IgD-negative memory B cell (primary cell): ENCODE data around the gene CDKN2C. TPM values are rescaled to one million over a fixed set of nuclear protein-coding genes. Genes with fewer than 3 reads are reported as not detected.
"Not testable (repeated sequence)": the region's sequence is repeated elsewhere in the genome, so short reads cannot be mapped to it uniquely, and the experiment has no call there.

Experiments used
- H3K27ac Mint-ChIP-seq, 3 donors: one replicate each; pipeline ENCODE4 v1.8.0; 2020 to 2022; ENCODE audit warnings: mild to moderate bottlenecking in 3 of 3, mixed read lengths in 3 of 3, moderate library complexity in 1 of 3
- H3K27me3 Mint-ChIP-seq: one replicate; pipeline ENCODE4 v1.8.0; 2021; ENCODE audit warnings: mixed read lengths
- H3K36me3 Mint-ChIP-seq: one replicate; pipeline ENCODE4 v1.8.0; 2020; ENCODE audit warnings: mild to moderate bottlenecking, mixed read lengths
- H3K4me1 Mint-ChIP-seq, 3 donors: one replicate each; pipeline ENCODE4 v1.8.0; 2020 to 2022; ENCODE audit warnings: mixed read lengths in 3 of 3, mild to moderate bottlenecking in 1 of 3
- H3K4me3 Mint-ChIP-seq, 4 donors: one replicate each; pipeline ENCODE4 v1.8.0; 2020 to 2022; ENCODE audit warnings: mild to moderate bottlenecking in 4 of 4, mixed read lengths in 4 of 4, moderate library complexity in 3 of 4
- H3K9me3 Mint-ChIP-seq, 3 donors: one replicate each; pipeline ENCODE4 v1.8.0; 2020 to 2021; ENCODE audit warnings: mixed read lengths in 3 of 3, mild to moderate bottlenecking in 1 of 3
- polyA plus RNA-seq: library from polyadenylated mRNA; unstranded; fragments of 300-500 nt; fragmentation: Illumina TruSeq; gene quantifications from one replicate; pipeline ENCODE4 v1.2.3, GENCODE V29; 2021

Gene CDKN2C
- polyA plus RNA-seq, 1 donor from 2014 or later: 6.0 TPM

DNA sequence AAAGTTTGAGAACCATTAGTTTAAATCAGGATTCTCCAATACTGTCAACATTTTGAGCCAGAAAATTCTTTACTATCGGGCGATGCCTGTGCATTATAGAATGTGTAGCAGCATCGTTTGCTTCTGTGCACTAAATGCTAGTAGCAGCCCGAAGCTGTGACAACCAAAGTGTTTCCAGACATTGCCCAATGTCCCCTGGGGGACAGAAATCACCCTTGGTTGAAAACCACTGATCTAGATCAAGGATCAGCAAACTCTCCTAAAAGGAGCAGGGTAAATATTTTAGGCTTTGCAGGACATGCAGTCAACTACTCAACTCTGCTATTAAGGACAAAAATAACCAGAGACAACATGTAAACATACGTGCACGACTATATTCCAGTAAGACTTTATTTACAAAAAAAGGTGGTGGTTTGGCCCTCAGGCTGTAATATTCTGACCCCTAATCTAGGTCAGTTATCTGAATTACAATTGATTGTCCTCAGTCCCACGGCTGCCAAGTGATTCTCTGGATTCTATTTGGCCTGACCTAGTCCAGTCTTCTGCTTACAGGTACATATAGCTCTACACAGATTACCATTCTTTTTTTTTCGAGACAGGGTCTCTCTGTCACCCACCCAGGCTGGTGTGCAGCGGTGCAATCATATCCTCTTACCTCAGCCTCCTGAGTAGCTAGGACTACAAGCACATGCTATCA is 20.6 kb upstream of the CDKN2C start:
- Mint-ChIP-seq H3K27me3 (no peaks in the 10 kb centered on the region), H3K4me3 (no peak overlapping the region), H3K27ac (no peak overlapping the region), H3K36me3 (peaks cover 3% of the 10 kb centered on the region), H3K4me1 (peaks cover 14 to 30% (median 18%) of the 10 kb centered on the region in 3 donors), H3K9me3 (no peaks in the 10 kb centered on the region)

DNA sequence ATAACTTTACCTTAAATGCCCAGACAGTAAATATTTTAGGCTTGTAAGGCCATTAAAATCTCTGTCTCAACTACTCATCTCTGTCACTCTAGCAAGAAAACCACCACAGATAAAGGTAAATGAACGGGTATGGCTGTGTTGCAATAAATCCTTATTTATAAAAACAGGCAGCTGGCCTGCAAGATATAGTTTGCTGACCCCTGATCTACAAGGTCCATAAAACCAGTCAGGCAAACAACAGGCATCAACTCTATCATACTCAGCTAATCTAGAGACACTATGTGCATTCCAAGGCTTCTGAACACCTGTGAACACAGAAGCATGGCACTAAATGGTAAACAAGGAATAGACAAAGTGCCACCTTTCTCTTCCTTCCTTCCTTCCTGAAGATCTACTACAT is 19.6 kb upstream of the CDKN2C start:
- H3K4me1 Mint-ChIP-seq: peaks cover 15 to 23% (median 18%) of the 10 kb centered on the region in 3 donors
- H3K27me3 Mint-ChIP-seq: no peaks in the 10 kb centered on the region
- H3K27ac Mint-ChIP-seq: no peak overlapping the region
- no peaks in the 10 kb centered on the region for H3K9me3 Mint-ChIP-seq
- H3K36me3 Mint-ChIP-seq: peaks cover 3% of the 10 kb centered on the region
- H3K4me3 Mint-ChIP-seq: no peak overlapping the region

DNA sequence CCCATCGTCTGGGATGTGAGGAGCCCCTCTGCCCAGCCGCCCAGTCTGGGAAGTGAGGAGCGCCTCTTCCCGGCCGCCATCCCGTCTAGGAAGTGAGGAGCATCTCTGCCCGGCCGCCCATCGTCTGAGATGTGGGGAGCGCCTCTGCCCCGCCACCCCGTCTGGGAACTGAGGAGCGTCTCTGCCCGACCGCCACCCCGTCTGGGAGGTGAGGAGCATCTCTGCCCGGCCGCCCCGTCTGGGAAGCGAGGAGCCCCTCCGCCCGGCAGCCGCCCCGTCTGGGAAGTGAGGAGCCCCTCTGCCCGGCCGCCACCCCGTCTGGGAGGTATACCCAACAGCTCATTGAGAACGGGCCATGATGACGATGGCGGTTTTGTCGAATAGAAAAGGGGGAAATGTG is 17.5 kb upstream of the CDKN2C start:
- H3K27me3 Mint-ChIP-seq, H3K27ac Mint-ChIP-seq, H3K36me3 Mint-ChIP-seq, H3K9me3 Mint-ChIP-seq, H3K4me3 Mint-ChIP-seq: not testable (repeated sequence)
- peaks cover 17 to 20% (median 18%) of the 10 kb centered on the region in 3 donors for H3K4me1 Mint-ChIP-seq

DNA sequence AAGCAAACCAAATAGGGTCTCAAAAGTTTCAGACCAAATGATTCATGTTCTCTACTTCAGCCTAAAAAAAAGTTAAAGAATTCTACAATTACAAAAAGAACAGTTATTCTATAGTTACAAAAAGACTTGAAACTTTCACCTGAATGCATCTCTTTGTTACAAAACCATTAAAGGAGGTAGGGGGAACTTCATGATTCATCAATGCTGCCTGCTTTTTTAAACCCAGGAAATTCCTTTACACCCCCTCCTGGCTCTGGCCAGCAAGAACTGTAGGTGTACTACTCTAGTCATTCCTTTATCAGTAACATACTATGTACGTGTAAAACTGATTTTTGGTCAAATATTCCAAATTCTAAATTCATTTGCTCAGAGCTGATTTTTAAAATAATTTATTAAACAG is 14.9 kb upstream of the CDKN2C start:
- Mint-ChIP-seq H3K27ac (no peak overlapping the region), H3K9me3 (no peaks in the 10 kb centered on the region), H3K4me1 (peaks cover 19 to 24% (median 24%) of the 10 kb centered on the region in 3 donors), H3K4me3 (peak overlapping the region in 2 of 4 donors; percentile 64 to 65), H3K36me3 (no peaks in the 10 kb centered on the region), H3K27me3 (no peaks in the 10 kb centered on the region)

DNA sequence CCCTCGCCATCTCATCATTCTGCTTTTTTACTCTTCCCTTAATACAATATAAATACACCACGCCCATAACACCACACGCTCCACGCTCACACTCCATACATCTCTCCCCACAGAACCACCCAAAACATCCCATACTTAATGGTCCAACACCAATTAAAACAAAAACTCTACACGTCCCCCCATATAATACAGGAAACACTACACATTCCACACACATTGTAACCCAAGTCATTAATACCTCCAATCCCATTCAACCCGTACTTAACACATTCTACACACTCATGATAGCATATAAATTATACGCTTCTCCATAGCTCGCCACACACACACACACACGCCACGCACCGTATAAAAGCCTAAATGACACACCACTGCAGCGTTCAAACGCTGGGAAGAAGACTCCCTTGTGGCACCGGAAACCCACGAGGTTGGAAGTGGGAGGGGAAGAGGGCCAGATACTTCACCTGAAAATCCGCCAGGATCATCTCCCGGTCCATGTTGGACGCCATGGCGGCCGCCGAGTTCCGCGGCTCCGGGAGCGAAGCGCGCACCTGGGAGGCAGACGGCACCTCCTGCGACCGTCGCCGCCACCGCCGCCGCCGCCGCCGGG is 10.6 kb upstream of the CDKN2C start:
- Mint-ChIP-seq H3K4me1 (peaks cover 17 to 25% (median 20%) of the 10 kb centered on the region in 3 donors), H3K27me3 (no peaks in the 10 kb centered on the region), H3K9me3 (no peaks in the 10 kb centered on the region), H3K27ac (peak overlapping the region; percentile 63 to 91 (median 64)), H3K36me3 (no peaks in the 10 kb centered on the region), H3K4me3 (peak overlapping the region; percentile 88 to 96 (median 92))

DNA sequence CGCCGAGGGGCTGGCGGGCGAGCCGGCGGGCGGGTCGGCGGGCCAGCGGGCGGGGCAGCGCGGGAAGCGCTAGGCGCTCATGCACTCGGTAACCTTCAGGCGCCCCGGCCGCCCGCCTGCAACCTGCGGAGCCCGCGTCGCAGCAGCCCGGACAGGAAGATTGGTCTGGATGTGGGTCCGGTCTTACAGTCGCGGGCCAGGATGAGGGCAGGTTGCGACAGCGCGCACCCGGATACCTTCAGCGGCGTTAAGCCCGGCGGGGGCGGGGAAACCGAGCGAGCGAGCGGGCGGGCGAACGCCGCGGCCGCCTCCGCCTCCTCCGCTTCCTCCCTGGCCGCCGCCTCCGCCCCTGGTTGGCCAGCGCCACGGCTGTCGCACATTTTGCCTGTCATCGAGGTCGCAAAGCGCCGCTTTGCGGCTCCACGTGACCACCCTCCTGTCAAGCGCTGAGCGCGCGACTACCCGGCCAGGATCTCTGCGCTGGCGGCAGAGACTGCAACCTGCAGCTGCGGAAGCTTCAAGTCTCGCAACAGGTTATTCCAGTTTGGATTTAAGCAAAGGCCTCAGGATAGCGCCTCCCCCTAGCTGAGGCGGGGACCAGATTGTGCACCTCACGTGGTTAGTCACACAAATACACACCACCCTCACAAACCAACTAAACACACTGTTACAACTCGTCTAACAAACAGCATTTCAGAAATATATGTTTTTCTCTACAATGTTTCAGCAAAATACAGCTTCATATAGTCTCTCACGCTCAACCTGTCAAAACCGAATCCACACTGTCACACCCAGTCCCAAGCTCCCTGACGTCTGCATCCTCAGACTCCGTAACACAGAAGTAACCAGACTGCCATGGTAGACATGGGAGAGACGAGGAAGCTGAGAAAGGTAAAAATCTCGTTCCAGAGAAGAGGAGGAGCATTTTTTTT is 9.9 kb upstream of the CDKN2C start, which contains the start of gene FAF1:
TSS of gene FAF1 (minus strand) at position 355 of the 932 bp plus-strand sequence. CDS start 456 bp downstream, outside the sequence.
- peak within 1 kb of the TSS; percentile 88 to 96 (median 92) for H3K4me3 Mint-ChIP-seq
- H3K9me3 Mint-ChIP-seq: no peaks in the 10 kb centered on the region
- H3K4me1 Mint-ChIP-seq: peaks cover 17 to 25% (median 20%) of the 10 kb centered on the region in 3 donors
- peak within 1 kb of the TSS; percentile 63 to 98 (median 90) for H3K27ac Mint-ChIP-seq
- H3K36me3 Mint-ChIP-seq: no peaks in the 10 kb centered on the region
- no peaks in the 10 kb centered on the region for H3K27me3 Mint-ChIP-seq

DNA sequence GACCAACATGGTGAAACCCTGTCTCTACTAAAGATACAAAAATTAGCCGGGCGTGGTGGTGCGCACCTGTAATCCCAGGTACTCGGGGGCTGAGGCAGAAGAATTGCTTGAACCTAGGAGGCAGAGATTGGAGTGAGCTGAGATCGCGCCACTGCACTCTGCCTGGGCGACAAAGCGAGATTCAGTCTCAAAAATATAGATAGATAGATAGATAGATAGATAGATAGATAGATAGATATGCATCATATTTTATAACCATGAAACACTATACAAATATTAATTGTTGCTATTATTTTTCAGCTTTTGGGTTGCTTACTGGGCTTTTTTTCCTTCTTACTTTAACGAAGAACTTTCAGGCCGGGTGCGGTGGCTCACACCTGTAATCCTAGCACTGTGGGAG is 5.2 kb upstream of the CDKN2C start:
- H3K4me3 Mint-ChIP-seq: peak overlapping the region in 1 of 4 donors; percentile 27
- H3K27me3 Mint-ChIP-seq: peaks cover 3% of the 10 kb centered on the region
- peaks cover 8 to 14% (median 9%) of the 10 kb centered on the region in 3 donors for H3K4me1 Mint-ChIP-seq
- H3K27ac Mint-ChIP-seq: peak overlapping the region in 1 of 3 donors; percentile 39
- H3K36me3 Mint-ChIP-seq: no peaks in the 10 kb centered on the region
- H3K9me3 Mint-ChIP-seq: no peaks in the 10 kb centered on the region

DNA sequence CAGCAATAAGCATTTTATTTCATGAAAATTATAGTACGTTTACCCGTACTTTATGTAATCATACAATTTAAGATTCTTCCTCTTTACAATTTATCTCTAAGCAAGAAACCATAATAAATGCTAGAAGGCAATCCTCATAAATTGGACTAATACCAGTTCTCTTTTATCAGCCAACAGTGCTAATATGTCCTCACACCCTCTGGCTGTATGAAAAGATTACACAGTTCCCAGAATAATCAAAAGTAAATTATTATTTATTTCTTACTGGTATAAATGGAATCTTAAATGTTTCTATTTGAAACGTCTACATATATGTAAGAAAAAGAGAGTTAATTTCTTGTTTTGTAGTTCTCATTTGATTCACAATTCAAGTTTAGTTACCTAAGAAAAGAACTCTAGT is 3.1 kb upstream of the CDKN2C start:
- H3K4me1 Mint-ChIP-seq: peaks cover 5 to 12% (median 10%) of the 10 kb centered on the region in 3 donors
- no peaks in the 10 kb centered on the region for H3K36me3 Mint-ChIP-seq
- peak overlapping the region; percentile 82 to 96 (median 88) for H3K27ac Mint-ChIP-seq
- peak overlapping the region in 2 of 4 donors; percentile 89 to 95 for H3K4me3 Mint-ChIP-seq
- peaks cover 11% of the 10 kb centered on the region for H3K27me3 Mint-ChIP-seq
- H3K9me3 Mint-ChIP-seq: no peaks in the 10 kb centered on the region

DNA sequence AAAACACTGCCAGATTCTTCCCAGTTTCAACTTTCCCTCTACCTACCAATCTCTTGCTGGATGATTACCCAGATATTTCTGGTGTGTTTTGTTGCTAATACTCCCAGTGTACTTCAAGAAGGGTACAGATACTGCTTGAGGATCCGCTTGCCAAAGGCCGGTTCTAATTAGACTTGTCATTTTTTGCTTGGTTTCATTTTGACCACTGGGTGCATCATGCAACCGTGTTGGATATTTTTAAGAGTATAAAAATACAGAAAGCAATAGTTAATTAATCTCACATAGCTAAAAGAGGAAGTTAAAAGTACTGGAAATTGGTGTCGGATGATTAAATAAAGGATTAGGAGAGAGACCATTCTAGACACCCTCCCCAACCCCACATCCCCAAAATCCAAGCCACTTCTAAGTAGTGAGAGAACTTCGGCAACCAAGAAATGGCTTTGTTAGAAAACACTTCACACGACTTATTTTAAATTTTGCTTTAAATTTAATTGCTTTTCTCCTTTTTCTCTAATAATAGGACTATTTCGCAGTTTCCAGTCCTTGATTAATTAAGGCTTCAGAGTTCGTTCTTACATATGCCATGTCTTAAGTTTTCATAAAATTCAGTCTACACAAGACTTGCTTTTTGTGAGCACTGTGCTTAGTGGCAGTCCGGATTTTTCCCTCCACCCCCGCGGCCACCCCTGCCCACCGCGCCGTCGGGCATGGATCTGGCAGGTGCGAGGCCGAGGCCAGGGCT is 2.5 kb upstream of the CDKN2C start:
- peak overlapping the region; percentile 86 to 99 (median 92) for H3K4me3 Mint-ChIP-seq
- no peaks in the 10 kb centered on the region for H3K9me3 Mint-ChIP-seq
- peaks cover 5 to 12% (median 10%) of the 10 kb centered on the region in 3 donors for H3K4me1 Mint-ChIP-seq
- peak overlapping the region; percentile 82 to 96 (median 88) for H3K27ac Mint-ChIP-seq
- H3K36me3 Mint-ChIP-seq: no peaks in the 10 kb centered on the region
- H3K27me3 Mint-ChIP-seq: peaks cover 11% of the 10 kb centered on the region

DNA sequence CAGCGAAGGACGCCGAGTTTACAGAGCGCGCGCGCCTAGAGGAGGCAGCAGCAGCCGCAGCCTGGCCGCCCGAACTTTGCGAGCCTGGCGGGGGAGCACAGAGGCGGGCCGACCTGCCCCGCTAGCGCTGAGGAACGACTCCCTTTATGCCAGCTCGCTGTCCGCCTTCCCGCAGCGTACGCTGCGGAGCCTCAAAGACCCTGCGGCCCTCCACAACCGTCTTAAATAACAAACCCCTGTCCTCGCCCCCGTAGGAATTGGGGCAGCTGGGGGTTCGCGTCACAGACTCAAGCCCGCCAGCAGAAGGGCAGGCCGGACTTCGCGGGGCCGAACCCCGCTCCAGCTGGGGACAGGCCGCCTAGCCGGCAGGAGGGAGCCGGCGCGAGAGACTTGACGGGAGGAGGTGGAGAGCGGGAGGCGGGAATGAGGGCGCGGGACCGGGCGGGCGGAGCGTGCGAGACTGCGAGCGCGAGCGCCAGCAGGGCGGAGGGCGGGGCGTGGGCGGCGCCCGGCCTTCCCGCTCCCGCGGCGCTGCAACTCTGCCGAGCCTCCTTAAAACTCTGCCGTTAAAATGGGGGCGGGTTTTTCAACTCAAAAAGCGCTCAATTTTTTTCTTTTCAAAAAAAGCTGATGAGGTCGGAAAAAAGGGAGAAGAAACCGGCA is 1.8 kb upstream of the CDKN2C start:
- Mint-ChIP-seq H3K9me3 (no peaks in the 10 kb centered on the region), H3K4me3 (peak overlapping the region; percentile 86 to 99 (median 92)), H3K4me1 (peaks cover 5 to 12% (median 10%) of the 10 kb centered on the region in 3 donors)

DNA sequence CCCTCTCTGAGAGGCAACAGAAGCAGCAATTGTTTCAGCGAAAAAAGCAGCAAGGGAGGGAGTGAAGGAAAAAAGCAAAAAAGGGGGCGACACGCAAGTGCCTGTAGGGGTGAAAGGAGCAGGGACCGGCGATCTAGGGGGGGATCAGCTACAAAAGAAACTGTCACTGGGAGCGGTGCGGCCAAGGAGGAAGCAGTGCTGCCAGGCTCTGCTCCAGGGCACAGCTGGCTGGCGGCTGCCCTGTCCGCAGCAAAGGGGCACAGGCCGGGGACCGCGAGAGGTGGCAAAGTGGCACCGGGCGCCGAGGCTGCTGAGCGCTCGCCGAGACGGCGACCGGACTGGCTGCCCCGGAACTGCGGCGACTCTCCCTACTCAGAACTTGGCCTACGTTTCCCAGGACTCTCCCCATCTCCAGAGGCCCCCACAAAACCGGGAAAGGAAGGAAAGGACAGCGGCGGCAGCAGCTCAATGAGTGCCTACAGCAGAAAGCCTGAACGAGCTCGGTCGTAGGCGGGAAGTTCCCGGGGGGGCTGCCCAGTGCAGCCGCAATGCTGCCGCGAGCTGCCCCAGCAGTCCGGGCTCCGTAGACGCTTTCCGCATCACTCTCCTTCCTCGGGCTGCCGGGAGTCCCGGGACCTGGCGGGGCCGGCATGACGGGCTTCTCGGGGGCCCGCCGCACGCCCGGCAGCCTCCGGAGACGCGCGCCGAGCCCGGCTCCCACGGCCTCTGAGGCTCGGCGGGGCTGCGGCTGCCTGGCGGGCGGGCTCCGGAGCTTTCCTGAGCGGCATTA is 1.0 kb upstream of the CDKN2C start:
- Mint-ChIP-seq H3K27me3 (peaks cover 13% of the 10 kb centered on the region), H3K4me3 (peak overlapping the region; percentile 89 to 99 (median 92)), H3K4me1 (peaks cover 5 to 17% (median 12%) of the 10 kb centered on the region in 3 donors), H3K9me3 (no peaks in the 10 kb centered on the region), H3K36me3 (no peaks in the 10 kb centered on the region), H3K27ac (peak overlapping the region; percentile 58 to 91 (median 82))

More for the DNA sequence above, 1.8 kb upstream of the CDKN2C start:
- Mint-ChIP-seq H3K36me3 (no peaks in the 10 kb centered on the region), H3K27me3 (peaks cover 11% of the 10 kb centered on the region), H3K27ac (peak overlapping the region; percentile 82 to 96 (median 88))

DNA sequence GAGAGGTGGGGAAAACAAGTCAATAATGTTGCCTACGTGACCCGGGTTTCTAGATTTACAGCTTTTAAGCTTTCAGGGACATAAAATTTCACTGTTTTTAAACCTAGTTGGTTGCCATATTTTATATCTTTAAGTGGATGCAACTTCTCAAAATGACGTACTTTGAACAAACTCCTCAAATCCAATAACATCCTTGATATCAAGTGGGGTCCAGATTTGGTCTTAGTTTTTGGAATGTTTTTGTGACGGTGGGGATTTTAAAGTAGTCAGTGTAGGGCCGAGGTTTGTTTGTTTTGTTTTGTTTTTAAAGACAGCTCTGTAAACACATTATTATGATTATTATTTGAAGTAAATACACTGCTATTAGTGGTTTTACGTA is 453 bp downstream of the CDKN2C start:
- no peaks in the 10 kb centered on the region for H3K36me3 Mint-ChIP-seq
- H3K27ac Mint-ChIP-seq: peak overlapping the region in 1 of 3 donors; percentile 82
- peaks cover 18% of the 10 kb centered on the region for H3K27me3 Mint-ChIP-seq
- peak overlapping the region; percentile 89 to 99 (median 92) for H3K4me3 Mint-ChIP-seq
- no peaks in the 10 kb centered on the region for H3K9me3 Mint-ChIP-seq
- H3K4me1 Mint-ChIP-seq: peaks cover 5 to 23% (median 12%) of the 10 kb centered on the region in 3 donors

DNA sequence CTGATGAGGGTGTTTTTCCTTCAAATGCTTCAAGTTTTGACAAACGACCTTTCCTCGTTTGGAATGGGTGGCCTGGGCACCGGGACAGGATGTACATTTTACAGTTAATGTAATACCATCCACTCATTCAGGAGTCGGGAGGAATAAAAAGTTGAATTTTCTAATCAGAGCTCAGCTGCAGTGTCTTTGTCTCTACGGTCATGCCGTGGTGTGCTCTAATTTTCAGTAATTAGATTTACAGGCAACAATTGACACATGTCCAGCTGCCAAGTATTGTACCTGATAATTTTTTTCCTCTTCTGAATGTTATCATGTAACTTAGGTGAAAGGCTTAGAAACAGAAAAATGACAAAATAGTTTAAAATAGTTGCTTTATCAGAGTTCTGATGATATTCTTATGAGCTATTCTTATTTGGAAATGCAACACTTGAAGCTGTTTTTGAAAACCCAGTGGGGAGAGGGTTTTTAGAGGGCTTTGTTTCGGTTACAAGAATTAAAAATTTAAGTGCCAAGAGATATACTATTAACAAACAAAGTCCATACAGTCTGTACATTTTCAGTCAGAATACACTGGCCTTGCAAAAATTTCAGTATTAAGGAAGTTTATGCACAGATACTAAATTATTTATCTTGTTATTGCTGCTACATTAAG is 1.0 kb downstream of the CDKN2C start:
- Mint-ChIP-seq H3K9me3 (no peaks in the 10 kb centered on the region), H3K36me3 (no peaks in the 10 kb centered on the region), H3K4me3 (peak overlapping the region; percentile 89 to 99 (median 92)), H3K4me1 (peaks cover 5 to 24% (median 13%) of the 10 kb centered on the region in 3 donors), H3K27me3 (peaks cover 18% of the 10 kb centered on the region), H3K27ac (peak overlapping the region in 1 of 3 donors; percentile 82)
